GM12872 (cell line): ENCODE measurements around the gene TBX4.

ENCODE experiments used
- CTCF ChIP-seq: IDR thresholded peaks from 3 replicates; pipeline ENCODE4 v1.5.1; 2011; ENCODE audit warnings: low read depth, mild to moderate bottlenecking, low read length, moderate library complexity; ENCODE audit not compliant: insufficient read depth

TBX4 gene

GRCh38 chr17:61429274-61429673, 22.9 kb upstream of the TBX4 start:
- no peak for TF ChIP-seq CTCF

GRCh38 chr17:61431594-61432311, 20.5 kb upstream of the TBX4 start:
- no peak for TF ChIP-seq CTCF

- no peak for TF ChIP-seq CTCF
Measured at GRCh38 chr17:61436273-61436672, 15.9 kb upstream of the TBX4 start.

- no peak for TF ChIP-seq CTCF
Measured at GRCh38 chr17:61436995-61437704, 15.1 kb upstream of the TBX4 start.

GRCh38 chr17:61440697-61441096, 11.5 kb upstream of the TBX4 start:
- no peak for TF ChIP-seq CTCF

GRCh38 chr17:61442136-61442775, 10.0 kb upstream of the TBX4 start:
- TF ChIP-seq CTCF, result no peak

GRCh38 chr17:61442878-61443474, 9.2 kb upstream of the TBX4 start:
- no peak for TF ChIP-seq CTCF
